ENCODE data around the gene GABPB2. TPM values are rescaled to one million over a fixed set of nuclear protein-coding genes. Genes with fewer than 3 reads are reported as not detected.

The GABPB2 gene
- polyA plus RNA-seq, 3 donors, result 2.2 to 14.0 (median 2.2) TPM

- Mint-ChIP-seq H3K9me3 (peaks cover 0 to 3% (median 0%) of the 10 kb centered on the region in 7 donors), H3K4me3 (peak overlapping the region; percentile 80 to 88), H3K27me3 (ENCODE audit: low read depth in 3 of 3) (peaks cover 8 to 14% (median 8%) of the 10 kb centered on the region in 3 donors), H3K4me1 (peaks cover 15% of the 10 kb centered on the region), H3K27ac (no peak overlapping the region), H3K36me3 (no peaks in the 10 kb centered on the region)
- H3K4me1 ChIP-seq (ENCODE audit: control insufficient read depth in 1 of 2, insufficient read depth in 2 of 2, low read length in 2 of 2), result peaks cover 14 to 16% of the 10 kb centered on the region in 2 donors
- no peak for DNase-seq
- peak overlapping the region; percentile 93 for H2AFZ ChIP-seq (ENCODE audit: insufficient read depth, low read depth, low read length, poor library complexity, severe bottlenecking)
- TF ChIP-seq CTCF (IDR thresholded peaks at IDR 0.05), result no peak
- peaks cover 0 to 8% of the 10 kb centered on the region in 2 donors for H3K27me3 ChIP-seq (ENCODE audit: control insufficient read depth in 2 of 2, insufficient read depth in 2 of 2, low read length in 2 of 2)
- no peaks in the 10 kb centered on the region for H3K9me3 ChIP-seq (replicated peaks in 1 of 2; ENCODE audit: control insufficient read depth in 1 of 2, insufficient read depth in 1 of 2, low read length in 2 of 2)
- no peak overlapping the region for H3K27ac ChIP-seq (ENCODE audit: low read depth in 1 of 2, low read length in 2 of 2)
- H3K36me3 ChIP-seq (replicated peaks in 1 of 2; ENCODE audit: control insufficient read depth in 1 of 2, insufficient read depth in 2 of 2, low read length in 2 of 2), result no peaks in the 10 kb centered on the region
- 82% methylated on average over 37 of the region's 39 CpGs for WGBS (ENCODE audit: insufficient coverage)
- H3K9ac ChIP-seq (ENCODE audit: insufficient read depth, low read length, poor library complexity, severe bottlenecking), result peak overlapping the region; percentile 25
- no peaks in the 10 kb centered on the region for H4K20me1 ChIP-seq (ENCODE audit: insufficient read depth, low read length)
- peak overlapping the region in 2 of 3 experiments; percentile 38 to 76 for H3K4me3 ChIP-seq (replicated peaks in 1 of 3; ENCODE audit: low read depth in 2 of 3, low read length in 3 of 3)
- no peaks in the 10 kb centered on the region for H3K79me2 ChIP-seq (ENCODE audit: insufficient read depth, low read length)
- intact Hi-C loops (cut with micrococcal nuclease), result no loop called here
- H3K4me2 ChIP-seq (replicated peaks; ENCODE audit: extremely low read depth, low read length, poor library complexity, severe bottlenecking), result peak overlapping the region; percentile 81
These were observed 61.3 kb downstream of the GABPB2 start for GRCh38 chr1:151131701-151132334.

GRCh38 chr1:151132335-151133017 lies 61.9 kb downstream of the GABPB2 start:
- WGBS (ENCODE audit: insufficient coverage), result 91% methylated on average over 74 of the region's 74 CpGs
- Histone ChIP-seq H3K4me2 (replicated peaks; ENCODE audit: extremely low read depth, low read length, poor library complexity, severe bottlenecking) (no peak overlapping the region), H3K9ac (ENCODE audit: insufficient read depth, low read length, poor library complexity, severe bottlenecking) (no peak overlapping the region), H3K4me3 (replicated peaks in 1 of 3; ENCODE audit: low read depth in 2 of 3, low read length in 3 of 3) (no peak overlapping the region), H3K27ac (ENCODE audit: low read depth in 1 of 2, low read length in 2 of 2) (no peak overlapping the region), H3K4me1 (ENCODE audit: control insufficient read depth in 1 of 2, insufficient read depth in 2 of 2, low read length in 2 of 2) (peaks cover 14 to 16% of the 10 kb centered on the region in 2 donors), H2AFZ (ENCODE audit: insufficient read depth, low read depth, low read length, poor library complexity, severe bottlenecking) (no peak overlapping the region), H3K36me3 (replicated peaks in 1 of 2; ENCODE audit: control insufficient read depth in 1 of 2, insufficient read depth in 2 of 2, low read length in 2 of 2) (no peaks in the 10 kb centered on the region), H3K79me2 (ENCODE audit: insufficient read depth, low read length) (no peaks in the 10 kb centered on the region), H4K20me1 (ENCODE audit: insufficient read depth, low read length) (no peaks in the 10 kb centered on the region), H3K9me3 (replicated peaks in 1 of 2; ENCODE audit: control insufficient read depth in 1 of 2, insufficient read depth in 1 of 2, low read length in 2 of 2) (no peaks in the 10 kb centered on the region), H3K27me3 (ENCODE audit: control insufficient read depth in 2 of 2, insufficient read depth in 2 of 2, low read length in 2 of 2) (peaks cover 0 to 8% of the 10 kb centered on the region in 2 donors)
- H3K27me3 Mint-ChIP-seq (ENCODE audit: low read depth in 3 of 3), result peaks cover 10 to 14% (median 11%) of the 10 kb centered on the region in 3 donors
- H3K36me3 Mint-ChIP-seq, result no peaks in the 10 kb centered on the region
- intact Hi-C loops (cut with micrococcal nuclease), result no loop called here
- no peak for DNase-seq
- TF ChIP-seq CTCF (IDR thresholded peaks at IDR 0.05), result no peak
- peaks cover 0 to 6% (median 0%) of the 10 kb centered on the region in 7 donors for H3K9me3 Mint-ChIP-seq
- H3K27ac Mint-ChIP-seq, result no peak overlapping the region
- H3K4me3 Mint-ChIP-seq, result peak overlapping the region in 1 of 2 donors; percentile 7
- H3K4me1 Mint-ChIP-seq, result peaks cover 15% of the 10 kb centered on the region

All from CD14-positive monocyte (primary cell).